IMR-90 (cell line): Measurements from ENCODE around the gene SIK2. TPM values are rescaled to one million over a fixed set of nuclear protein-coding genes. Genes with fewer than 3 reads are reported as not detected.

Experiments
- ATAC-seq: fragments of 200-7000 bp; cut with Tn5 transposase; 2 replicates; pipeline ENCODE4 v1.9.1; 2020; ENCODE audit warnings: low read depth, mild to moderate bottlenecking, moderate library complexity
- BruUV-seq: library from RNA; stranded (reverse); fragments of 400-500 nt; replicated peaks from 2 replicates; lab custom pipeline; 2021; lab: Mats Ljungman, UMichigan
- CTCF ChIA-PET: fragments of 300-600 bp; formaldehyde crosslinking; extraction: SDS; loops from one replicate; lab custom pipeline; 2021; ENCODE audit warnings: antibody characterized with exemption; lab: Yijun Ruan, JAX
- POLR2A ChIA-PET: fragments of 300-600 bp; sonication (Branson Sonifier 250); formaldehyde crosslinking; loops from one replicate; lab custom pipeline; 2022; ENCODE audit warnings: antibody characterized with exemption; ENCODE audit not compliant: unreplicated experiment; lab: Charles Lee
- DNase-seq: peaks from one replicate; pipeline ENCODE4 v3.0.0; 2013
- H2AFZ ChIP-seq: replicated peaks from 2 replicates; pipeline ENCODE3; 2013; ENCODE audit warnings: low read length, mild to moderate bottlenecking; ENCODE audit not compliant: poor library complexity
- H2AK5ac ChIP-seq: 2 replicates; pipeline ENCODE4 v1.6.1; 2013; ENCODE audit warnings: low read depth, low read length, inconsistent platforms
- H2AK9ac ChIP-seq: replicated peaks from 2 replicates; pipeline ENCODE3; 2013; ENCODE audit warnings: mild to moderate bottlenecking, low read depth, low read length, moderate library complexity; ENCODE audit not compliant: poor library complexity
- H2BK120ac ChIP-seq: 2 replicates; pipeline ENCODE4 v1.6.1; 2013; ENCODE audit warnings: low read depth, low read length, inconsistent platforms
- H2BK15ac ChIP-seq: 3 replicates; pipeline ENCODE4 v1.6.1; 2013; ENCODE audit warnings: low read depth, low read length, inconsistent platforms
- H2BK20ac ChIP-seq: 2 replicates; pipeline ENCODE4 v1.6.1; 2013; ENCODE audit warnings: low read depth, mild to moderate bottlenecking, inconsistent platforms, low read length, moderate library complexity
- H2BK5ac ChIP-seq: 2 replicates; pipeline ENCODE4 v1.6.1; 2013; ENCODE audit warnings: mild to moderate bottlenecking, low read depth, low read length, inconsistent platforms; ENCODE audit not compliant: poor library complexity, severe bottlenecking
- H3K14ac ChIP-seq: replicated peaks from 2 replicates; pipeline ENCODE4 v1.6.1; 2013; ENCODE audit warnings: low read depth, low read length, inconsistent platforms
- H3K18ac ChIP-seq: 2 replicates; pipeline ENCODE4 v1.6.1; 2013; ENCODE audit warnings: low read depth, low read length, control low read depth
- H3K23ac ChIP-seq: 2 replicates; pipeline ENCODE4 v1.6.1; 2013; ENCODE audit warnings: low read depth, low read length, inconsistent platforms
- H3K27ac ChIP-seq: 2 replicates; pipeline ENCODE4 v1.5.1; 2013; ENCODE audit warnings: mild to moderate bottlenecking, control low read depth, low read length; ENCODE audit not compliant: insufficient read depth
- H3K27me3 ChIP-seq: 2 replicates; pipeline ENCODE4 v1.6.1; 2013; ENCODE audit warnings: low read length; ENCODE audit not compliant: control insufficient read depth, insufficient read depth
- H3K36me3 ChIP-seq: 2 replicates; pipeline ENCODE4 v1.6.1; 2013; ENCODE audit warnings: low read length, mixed read lengths; ENCODE audit not compliant: control insufficient read depth, insufficient read depth
- H3K4ac ChIP-seq: 2 replicates; pipeline ENCODE4 v1.6.1; 2013; ENCODE audit warnings: low read depth, low read length, inconsistent platforms
- H3K4me1 ChIP-seq: 2 replicates; pipeline ENCODE4 v1.6.1; 2013; ENCODE audit warnings: low read length, mixed read lengths; ENCODE audit not compliant: control insufficient read depth, insufficient read depth
- H3K4me2 ChIP-seq: 2 replicates; pipeline ENCODE4 v1.6.1; 2013; ENCODE audit warnings: low read depth, mild to moderate bottlenecking, control low read depth, low read length, moderate library complexity
- H3K4me3 ChIP-seq: 2 replicates; pipeline ENCODE4 v1.5.1; 2013; ENCODE audit warnings: low read depth, mild to moderate bottlenecking, control low read depth, low read length, moderate library complexity; ENCODE audit not compliant: insufficient read depth
- H3K56ac ChIP-seq: 2 replicates; pipeline ENCODE4 v1.6.1; 2013; ENCODE audit warnings: low read length, inconsistent platforms; ENCODE audit not compliant: insufficient read depth; ENCODE audit errors: extremely low read depth
- H3K79me1 ChIP-seq, 2 experiments: 2 replicates each; pipeline ENCODE4 v1.6.1; 2013; ENCODE audit warnings: low read length in 2 of 2, inconsistent platforms in 1 of 2, low read depth in 1 of 2
- H3K9ac ChIP-seq: 2 replicates; pipeline ENCODE4 v1.6.1; 2013; ENCODE audit warnings: low read depth, low read length, control low read depth
- H3K9me1 ChIP-seq: 2 replicates; pipeline ENCODE4 v1.6.1; 2013; ENCODE audit warnings: low read length, inconsistent platforms; ENCODE audit not compliant: insufficient read depth
- H3K9me3 ChIP-seq: 2 replicates; pipeline ENCODE4 v1.6.1; 2013; ENCODE audit warnings: low read length; ENCODE audit not compliant: control insufficient read depth, insufficient read depth
- H4K20me1 ChIP-seq: 2 replicates; pipeline ENCODE4 v1.6.1; 2013; ENCODE audit warnings: low read length, inconsistent platforms; ENCODE audit not compliant: insufficient read depth
- H4K5ac ChIP-seq: 2 replicates; pipeline ENCODE4 v1.6.1; 2013; ENCODE audit warnings: mild to moderate bottlenecking, low read depth, low read length, control low read depth
- H4K8ac ChIP-seq, 2 experiments: 2 replicates each; pipeline ENCODE4 v1.6.1; 2013; ENCODE audit warnings: low read depth in 2 of 2, low read length in 2 of 2, control low read depth in 1 of 2, inconsistent platforms in 1 of 2
- H4K91ac ChIP-seq: 2 replicates; pipeline ENCODE4 v1.6.1; 2013; ENCODE audit warnings: low read depth, low read length, inconsistent platforms; ENCODE audit not compliant: insufficient read depth
- POLR2A ChIP-seq: IDR thresholded peaks from 2 replicates; pipeline ENCODE4 v1.6.1; 2012; ENCODE audit warnings: mild to moderate bottlenecking, low read depth, low read length
- WGBS, 2 experiments: methylation state at CpG; one replicate each; pipeline versions ENCODE4 v1.1.5 to v1.1.7; 2013; ENCODE audit warnings: missing lambda C conversion rate in 2 of 2; ENCODE audit not compliant: insufficient read length in 1 of 2; ENCODE audit errors: extremely low coverage in 2 of 2; 5-methylcytosine and 5-hydroxymethylcytosine counted together
- dilution Hi-C: fragments of 300-500 bp; cut with HindIII; formaldehyde crosslinking; loops from one replicate; pipeline ENCODE4 v1.14.3; 2018; ENCODE audit warnings: low sequenced_read_pairs; ENCODE audit not compliant: unreplicated experiment
- in situ Hi-C: fragments of 300-500 bp; cut with MboI; formaldehyde crosslinking; loops from 3 replicates; pipeline ENCODE4 v1.14.3; 2019; ENCODE audit warnings: low sequenced_read_pairs, inconsistent platforms, mixed read lengths
- intact Hi-C: fragments of 100-400 bp; cut with micrococcal nuclease; formaldehyde crosslinking; loops from 2 replicates; pipeline ENCODE4 v1.10.0; 2022
- polyA plus RNA-seq, 3 experiments: library from polyadenylated mRNA; depleted of rRNA; stranded (reverse); fragments of >200 nt; gene quantifications; 2 replicates each; pipeline ENCODE4 v1.2.3, GENCODE V29; 2012; ENCODE audit warnings: low replicate concordance in 1 of 3
- total RNA-seq: library from RNA; depleted of rRNA; stranded (reverse); fragments of >200 nt; gene quantifications from 2 replicates; pipeline ENCODE4 v1.2.3, GENCODE V29; 2012
- TF ChIP-seq, protein P1 (sequence below): conservative IDR thresholded peaks from 2 replicates; pipeline ENCODE4 v1.5.1; 2012; ENCODE audit warnings: mild to moderate bottlenecking, low read depth, low read length, improper control_type of control experiment

Gene SIK2
- total and polyA plus RNA-seq, 2 of the 4 experiments (the other 2 are of a cell fraction) = 7.9 to 10.4 TPM

GRCh38 chr11:111571829-111572501, 30.3 kb upstream of the SIK2 start:
- no peak overlapping the region for H3K4me3 ChIP-seq
- peak overlapping the region; percentile 69; the same call in 1 of the 2 replicates for H2BK20ac ChIP-seq
- peak overlapping the region; percentile 56; the same call in 1 of the 2 replicates for H3K23ac ChIP-seq
- H2BK15ac ChIP-seq = peak overlapping the region; percentile 14; the same call in 1 of the 3 replicates
- H3K79me1 ChIP-seq = no peaks in the 10 kb centered on the region
- H2BK120ac ChIP-seq = peak overlapping the region; percentile 75
- peak overlapping the region; percentile 28; the same call in 1 of the 2 replicates for H3K18ac ChIP-seq
- TF ChIP-seq POLR2A = no peak
- TF ChIP-seq, protein P1, sequence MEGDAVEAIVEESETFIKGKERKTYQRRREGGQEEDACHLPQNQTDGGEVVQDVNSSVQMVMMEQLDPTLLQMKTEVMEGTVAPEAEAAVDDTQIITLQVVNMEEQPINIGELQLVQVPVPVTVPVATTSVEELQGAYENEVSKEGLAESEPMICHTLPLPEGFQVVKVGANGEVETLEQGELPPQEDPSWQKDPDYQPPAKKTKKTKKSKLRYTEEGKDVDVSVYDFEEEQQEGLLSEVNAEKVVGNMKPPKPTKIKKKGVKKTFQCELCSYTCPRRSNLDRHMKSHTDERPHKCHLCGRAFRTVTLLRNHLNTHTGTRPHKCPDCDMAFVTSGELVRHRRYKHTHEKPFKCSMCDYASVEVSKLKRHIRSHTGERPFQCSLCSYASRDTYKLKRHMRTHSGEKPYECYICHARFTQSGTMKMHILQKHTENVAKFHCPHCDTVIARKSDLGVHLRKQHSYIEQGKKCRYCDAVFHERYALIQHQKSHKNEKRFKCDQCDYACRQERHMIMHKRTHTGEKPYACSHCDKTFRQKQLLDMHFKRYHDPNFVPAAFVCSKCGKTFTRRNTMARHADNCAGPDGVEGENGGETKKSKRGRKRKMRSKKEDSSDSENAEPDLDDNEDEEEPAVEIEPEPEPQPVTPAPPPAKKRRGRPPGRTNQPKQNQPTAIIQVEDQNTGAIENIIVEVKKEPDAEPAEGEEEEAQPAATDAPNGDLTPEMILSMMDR = no peak
- 73% methylated on average over 3 of the region's 6 CpGs; no CpG with 5 or more reads in 1 of the 2 experiments for WGBS, 2 experiments
- in situ Hi-C loops (no loop called here), intact Hi-C loops (no loop called here), dilution Hi-C loops (no loop called here)
- ChIA-PET POLR2A (interaction anchor here (0.5 kb wide), 1 partner anchor 274 kb away, joined by 3 read pairs; no protein-coding TSS in a partner anchor), CTCF (interaction anchor here (0.7 kb wide), 1 partner anchor 156 kb away, joined by 3 read pairs; no protein-coding TSS in a partner anchor)
- no peaks in the 10 kb centered on the region for H3K36me3 ChIP-seq
- ATAC-seq (no peak), DNase-seq (peak; percentile 33)
- no peak overlapping the region for H3K9ac ChIP-seq
- H3K27ac ChIP-seq = no peak overlapping the region
- H3K4me2 ChIP-seq = no peak overlapping the region
- H3K9me3 ChIP-seq = no peaks in the 10 kb centered on the region
- peak overlapping the region; percentile 55 for H3K14ac ChIP-seq
- peak overlapping the region; percentile 29; the same call in 1 of the 2 replicates for H4K91ac ChIP-seq
- H3K56ac ChIP-seq = no peak overlapping the region
- H2BK5ac ChIP-seq = peak overlapping the region; percentile 24
- H2AK5ac ChIP-seq = peak overlapping the region; percentile 14; the same call in 1 of the 2 replicates
- 0 out of 4 replicates have a peak overlapping the region, but pooled peaks of 1 of the 2 experiments have one; percentile 36 for H4K8ac ChIP-seq
- H4K5ac ChIP-seq = peak overlapping the region; percentile 57; the same call in 1 of the 2 replicates
- no peak overlapping the region for H2AK9ac ChIP-seq
- no TSS peak for BruUV-seq
- H4K20me1 ChIP-seq = no peaks in the 10 kb centered on the region
- peak overlapping the region; percentile 70 for H3K4ac ChIP-seq
- peaks cover 19% of the 10 kb centered on the region for H3K9me1 ChIP-seq
- no peaks in the 10 kb centered on the region for H3K27me3 ChIP-seq
- H3K4me1 ChIP-seq = peaks cover 9% of the 10 kb centered on the region
- H2AFZ ChIP-seq = peak overlapping the region; percentile 55
